K562 (cell line): ENCODE results near the gene NRGN. TPM values are rescaled to one million over a fixed set of nuclear protein-coding genes. Genes with fewer than 3 reads are reported as not detected.

Experiments used
- DIDO1 ChIP-seq: fragments of 450-650 bp; IDR thresholded peaks from 2 replicates; pipeline ENCODE4 v1.6.1; 2016; ENCODE audit warnings: low read depth, missing biosample characterization, missing genetic modification characterization
- IRF2 ChIP-seq: sonication (generic); formaldehyde crosslinking; IDR thresholded peaks from 2 replicates; pipeline ENCODE4 v1.8.1; 2022; ENCODE audit warnings: mild to moderate bottlenecking, missing genetic modification reagents
- JUNB ChIP-seq: fragments of 450-650 bp; formaldehyde crosslinking; conservative IDR thresholded peaks from 2 replicates; pipeline ENCODE4 v1.4.0; 2020; ENCODE audit warnings: mild to moderate bottlenecking
- LCOR ChIP-seq: sonication (generic); formaldehyde crosslinking; IDR thresholded peaks from 2 replicates; pipeline ENCODE4 v1.8.0; 2022; ENCODE audit warnings: mild to moderate bottlenecking, missing genetic modification reagents
- NR4A1 ChIP-seq, 2 experiments: fragments of 250-450 bp in 1 of 2; fragments of 450-650 bp in 1 of 2; sonication (Bioruptor Pico) in 1 of 2; IDR thresholded peaks; 2 replicates each; pipeline versions ENCODE4 v1.4.0 to v1.6.1; 2016 to 2020; ENCODE audit warnings: mild to moderate bottlenecking in 2 of 2, missing compliant biosample characterization in 1 of 2, missing genetic modification characterization in 1 of 2, moderate library complexity in 1 of 2
- ZBTB17 ChIP-seq: fragments of 450-650 bp; formaldehyde crosslinking; IDR thresholded peaks from 2 replicates; pipeline ENCODE4 v1.4.0; 2020; ENCODE audit warnings: mild to moderate bottlenecking
- ZFP36 ChIP-seq: fragments of 150-350 bp; IDR thresholded peaks from 2 replicates; pipeline ENCODE4 v1.6.1; 2018; ENCODE audit warnings: low read length, low read depth; ENCODE audit not compliant: partially characterized antibody
- ZNF347 ChIP-seq: fragments of 450-650 bp; formaldehyde crosslinking; IDR thresholded peaks from 2 replicates; pipeline ENCODE4 v1.4.0; 2020; ENCODE audit warnings: low read depth, mild to moderate bottlenecking, moderate library complexity
- ZNF41 ChIP-seq: fragments of 250-450 bp; sonication (Bioruptor Pico); conservative IDR thresholded peaks from 2 replicates; pipeline ENCODE4 v1.4.0; 2020; ENCODE audit warnings: mild to moderate bottlenecking
- ZNF609 ChIP-seq: sonication (generic); formaldehyde crosslinking; IDR thresholded peaks from 2 replicates; pipeline ENCODE4 v1.8.1; 2023; ENCODE audit warnings: missing genetic modification reagents, mild to moderate bottlenecking, borderline replicate concordance
- polyA plus RNA-seq, 8 experiments: library from polyadenylated mRNA; depleted of rRNA in 4 of 8; stranded (reverse) in 5 of 8; unstranded in 3 of 8; fragments of >200 nt; fragmentation: Nextera tagmentation in 2 of 8; fragmentation: Illumina TruSeq in 1 of 8; extraction: Ambion mirVana in 2 of 8; extraction: Trizol in 1 of 8; gene quantifications; 2 replicates each; pipeline versions ENCODE4 v1.2.1 to v1.2.3, GENCODE V29; 2011 to 2014; ENCODE audit warnings: inconsistent platforms in 1 of 8, missing spikeins in 1 of 8
- total RNA-seq, 7 experiments: library from RNA; depleted of rRNA in 6 of 7; stranded (reverse); fragments of >200 nt in 6 of 7; fragmentation: Illumina TruSeq in 2 of 7; extraction: Trizol in 2 of 7; gene quantifications; 2 replicates each; pipeline versions ENCODE4 v1.2.1 to v1.2.3, GENCODE V29; 2011 to 2021; ENCODE audit warnings: low replicate concordance in 1 of 7

The NRGN gene
- total and polyA plus RNA-seq, 9 of the 15 experiments (the other 6 are each of a cell fraction or from before 2014, with no cell fraction given), result 0.29 to 7.8 (median 3.5) TPM; not detected in 2

GRCh38 chr11:124760205-124760652, 20.5 kb downstream of the NRGN start (continued):
- TF ChIP-seq ZNF609 (CRISPR knock-in tag), result no peak
- TF ChIP-seq DIDO1 (tag), result no peak
- TF ChIP-seq NR4A1 (CRISPR knock-in tag; IDR thresholded peaks at IDR 0.05), result no peak
- no peak for TF ChIP-seq NR4A1 (tag; IDR thresholded peaks at IDR 0.05)
- no peak for TF ChIP-seq JUNB (CRISPR knock-in tag)
- TF ChIP-seq ZBTB17, result no peak
- TF ChIP-seq IRF2 (CRISPR knock-in tag), result no peak
- TF ChIP-seq ZNF41, result no peak
- no peak for TF ChIP-seq ZFP36
- TF ChIP-seq ZNF347 (CRISPR knock-in tag), result no peak
- TF ChIP-seq LCOR, result no peak
